ENCODE data around the gene GRIA4.

DNA sequence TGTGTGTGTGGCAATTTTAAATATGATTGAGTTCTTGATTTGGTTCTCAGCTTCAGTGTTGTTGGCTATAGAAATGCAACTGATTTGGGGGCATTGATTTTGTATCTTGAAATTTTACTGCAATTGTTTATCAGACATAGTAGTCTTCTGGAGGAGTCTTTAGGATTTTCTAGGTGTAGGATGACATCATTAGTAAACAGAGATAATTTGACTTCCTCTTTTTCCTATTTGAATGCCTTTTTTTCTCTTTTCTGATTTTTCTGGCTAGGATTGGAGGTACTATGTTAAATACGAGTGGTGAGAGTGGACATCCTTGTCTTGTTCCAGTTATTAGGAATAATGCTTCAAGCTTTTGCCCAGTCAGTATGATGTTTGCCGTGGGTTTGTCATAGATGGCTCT lies 287.3 kb downstream of the GRIA4 start:
- TF ChIP-seq, protein P1, sequence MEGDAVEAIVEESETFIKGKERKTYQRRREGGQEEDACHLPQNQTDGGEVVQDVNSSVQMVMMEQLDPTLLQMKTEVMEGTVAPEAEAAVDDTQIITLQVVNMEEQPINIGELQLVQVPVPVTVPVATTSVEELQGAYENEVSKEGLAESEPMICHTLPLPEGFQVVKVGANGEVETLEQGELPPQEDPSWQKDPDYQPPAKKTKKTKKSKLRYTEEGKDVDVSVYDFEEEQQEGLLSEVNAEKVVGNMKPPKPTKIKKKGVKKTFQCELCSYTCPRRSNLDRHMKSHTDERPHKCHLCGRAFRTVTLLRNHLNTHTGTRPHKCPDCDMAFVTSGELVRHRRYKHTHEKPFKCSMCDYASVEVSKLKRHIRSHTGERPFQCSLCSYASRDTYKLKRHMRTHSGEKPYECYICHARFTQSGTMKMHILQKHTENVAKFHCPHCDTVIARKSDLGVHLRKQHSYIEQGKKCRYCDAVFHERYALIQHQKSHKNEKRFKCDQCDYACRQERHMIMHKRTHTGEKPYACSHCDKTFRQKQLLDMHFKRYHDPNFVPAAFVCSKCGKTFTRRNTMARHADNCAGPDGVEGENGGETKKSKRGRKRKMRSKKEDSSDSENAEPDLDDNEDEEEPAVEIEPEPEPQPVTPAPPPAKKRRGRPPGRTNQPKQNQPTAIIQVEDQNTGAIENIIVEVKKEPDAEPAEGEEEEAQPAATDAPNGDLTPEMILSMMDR (conservative IDR thresholded peaks at IDR 0.05; ENCODE audit: low read length) = no peak
- TF ChIP-seq EZH2phosphoT487 (IDR thresholded peaks at IDR 0.05; ENCODE audit: borderline replicate concordance) = no peak

Data from Loucy (cell line).